OCI-LY3 (cell line): ENCODE data around the gene RHNO1.

Experiments used
- H2AFZ ChIP-seq: fragments of 200-600, 300-600 bp; shearing (Covaris generic); 2 replicates; pipeline ENCODE4 v1.6.0; 2014; ENCODE audit warnings: antibody characterized with exemption, low read depth, low read length
- H3K27ac ChIP-seq: fragments of 200-600, 300-600 bp; sonication (generic); 2 replicates; pipeline ENCODE4 v1.5.1; 2014; ENCODE audit warnings: mild to moderate bottlenecking, low read length, moderate library complexity, mixed read lengths
- H3K27me3 ChIP-seq: fragments of 200-600, 300-600 bp; sonication (generic); 2 replicates; pipeline ENCODE4 v1.6.1; 2014; ENCODE audit warnings: low read depth, low read length, mixed read lengths
- H3K36me3 ChIP-seq: fragments of 200-600, 300-600 bp; sonication (generic); replicated peaks from 2 replicates; pipeline ENCODE3; 2014; ENCODE audit warnings: low read depth, low read length, mixed read lengths
- H3K4me1 ChIP-seq: fragments of 300-600, 200-600 bp; sonication (generic); 2 replicates; pipeline ENCODE4 v1.6.1; 2014; ENCODE audit warnings: low read length, mixed read lengths
- H3K4me2 ChIP-seq: fragments of 200-600, 300-600 bp; sonication (generic); 2 replicates; pipeline ENCODE4 v1.6.1; 2014; ENCODE audit warnings: low read length, mixed read lengths
- H3K4me3 ChIP-seq: fragments of 300-600, 200-600 bp; sonication (generic); 2 replicates; pipeline ENCODE4 v1.5.1; 2014; ENCODE audit warnings: antibody characterized with exemption, mild to moderate bottlenecking, low read length, moderate library complexity
- H3K79me2 ChIP-seq: fragments of 300-600, 200-600 bp; shearing (Covaris generic); 2 replicates; pipeline ENCODE4 v1.6.1; 2014; ENCODE audit warnings: mild to moderate bottlenecking, low read length, mixed read lengths
- H3K9ac ChIP-seq: fragments of 300-600, 200-600 bp; shearing (Covaris generic); 2 replicates; pipeline ENCODE4 v1.6.0; 2014; ENCODE audit warnings: mild to moderate bottlenecking, low read length, moderate library complexity
- H3K9me3 ChIP-seq: fragments of 200-600, 300-600 bp; shearing (Covaris generic); 2 replicates; pipeline ENCODE4 v1.6.1; 2014; ENCODE audit warnings: low read length, mixed read lengths; ENCODE audit not compliant: insufficient read depth
- H4K20me1 ChIP-seq: fragments of 200-600, 300-600 bp; sonication (generic); 2 replicates; pipeline ENCODE4 v1.6.1; 2016; ENCODE audit warnings: low read length, mixed read lengths; ENCODE audit not compliant: insufficient read depth
- CTCF ChIP-seq: fragments of 200-600, 300-600 bp; sonication (generic); IDR thresholded peaks from 2 replicates; pipeline ENCODE4 v1.5.1; 2014; ENCODE audit warnings: antibody characterized with exemption, low read length, low read depth
- EZH2phosphoT487 ChIP-seq: fragments of 200-600 bp; shearing (Covaris generic); IDR thresholded peaks from 2 replicates; pipeline ENCODE4 v1.6.1; 2018; ENCODE audit warnings: antibody characterized with exemption, mixed run types, low read depth

RHNO1 gene

DNA sequence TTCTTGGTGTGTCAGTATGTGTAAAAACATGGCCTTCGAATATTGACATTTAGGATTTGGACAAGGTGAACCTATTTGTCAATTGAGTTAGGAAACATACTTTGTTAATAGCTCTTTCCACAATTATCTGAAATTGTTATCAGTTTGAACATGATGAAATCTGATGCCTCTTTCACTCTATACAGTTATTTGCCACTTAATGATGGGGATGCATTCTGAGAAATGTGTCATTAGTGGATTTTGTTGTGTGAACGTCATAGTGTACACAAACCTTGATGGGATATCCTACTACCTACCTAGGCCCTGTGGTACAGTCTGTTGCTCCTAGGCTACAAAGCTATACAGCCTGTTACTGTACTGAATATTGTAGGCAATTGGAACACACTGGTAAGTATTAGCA lies 18.5 kb downstream of the RHNO1 start:
- TF ChIP-seq EZH2phosphoT487, result no peak
- no peak for TF ChIP-seq CTCF
- H3K27ac ChIP-seq, result no peak overlapping the region

GRCh38 chr12:2897418-2897817 lies 20.4 kb downstream of the RHNO1 start:
- H3K27ac ChIP-seq, result no peak overlapping the region
- peaks cover 8% of the 10 kb centered on the region; the same call in 1 of the 2 replicates for H3K79me2 ChIP-seq
- H3K9me3 ChIP-seq, result no peaks in the 10 kb centered on the region
- no peak overlapping the region for H2AFZ ChIP-seq
- no peak overlapping the region for H3K4me2 ChIP-seq
- H3K36me3 ChIP-seq, result no peaks in the 10 kb centered on the region
- H3K4me1 ChIP-seq, result no peaks in the 10 kb centered on the region
- H3K27me3 ChIP-seq, result no peaks in the 10 kb centered on the region
- H4K20me1 ChIP-seq, result no peaks in the 10 kb centered on the region
- TF ChIP-seq EZH2phosphoT487, result no peak
- no peak for TF ChIP-seq CTCF
- no peak overlapping the region for H3K9ac ChIP-seq
- H3K4me3 ChIP-seq, result no peak overlapping the region

More for the DNA sequence above, 18.5 kb downstream of the RHNO1 start:
- Histone ChIP-seq H3K4me1 (peaks cover 4% of the 10 kb centered on the region; the same call in 1 of the 2 replicates), H4K20me1 (no peaks in the 10 kb centered on the region), H2AFZ (no peak overlapping the region), H3K4me3 (no peak overlapping the region), H3K9me3 (no peaks in the 10 kb centered on the region), H3K9ac (no peak overlapping the region), H3K27me3 (no peaks in the 10 kb centered on the region), H3K79me2 (peaks cover 20% of the 10 kb centered on the region), H3K36me3 (no peaks in the 10 kb centered on the region), H3K4me2 (no peak overlapping the region)

DNA sequence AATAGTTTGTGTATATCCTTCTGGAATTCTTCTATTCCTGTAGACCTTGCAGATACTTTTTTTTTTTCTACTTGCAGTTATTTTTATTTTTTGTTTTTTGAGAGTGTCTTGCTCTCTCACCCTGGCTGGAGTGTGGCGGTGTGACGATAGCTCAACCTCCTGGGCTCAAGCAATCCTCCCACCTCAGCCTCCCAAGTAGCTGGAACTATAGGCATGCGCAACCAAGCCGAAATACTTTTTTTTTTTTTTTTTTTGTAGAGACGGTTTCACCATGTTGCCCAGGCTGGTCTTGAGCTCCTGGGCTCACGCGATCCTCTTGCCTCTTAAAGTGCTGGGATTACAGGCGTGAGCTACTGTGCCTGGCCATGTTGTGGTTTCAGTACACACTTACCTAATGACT lies 23.6 kb downstream of the RHNO1 start:
- Histone ChIP-seq H3K79me2 (peaks cover 9% of the 10 kb centered on the region; the same call in 1 of the 2 replicates), H3K9me3 (no peaks in the 10 kb centered on the region), H2AFZ (no peak overlapping the region), H3K36me3 (no peaks in the 10 kb centered on the region), H3K4me3 (no peak overlapping the region), H4K20me1 (no peaks in the 10 kb centered on the region), H3K27me3 (no peaks in the 10 kb centered on the region), H3K27ac (no peak overlapping the region), H3K4me1 (no peaks in the 10 kb centered on the region), H3K9ac (no peak overlapping the region), H3K4me2 (no peak overlapping the region)
- TF ChIP-seq CTCF (no peak), EZH2phosphoT487 (no peak)

DNA sequence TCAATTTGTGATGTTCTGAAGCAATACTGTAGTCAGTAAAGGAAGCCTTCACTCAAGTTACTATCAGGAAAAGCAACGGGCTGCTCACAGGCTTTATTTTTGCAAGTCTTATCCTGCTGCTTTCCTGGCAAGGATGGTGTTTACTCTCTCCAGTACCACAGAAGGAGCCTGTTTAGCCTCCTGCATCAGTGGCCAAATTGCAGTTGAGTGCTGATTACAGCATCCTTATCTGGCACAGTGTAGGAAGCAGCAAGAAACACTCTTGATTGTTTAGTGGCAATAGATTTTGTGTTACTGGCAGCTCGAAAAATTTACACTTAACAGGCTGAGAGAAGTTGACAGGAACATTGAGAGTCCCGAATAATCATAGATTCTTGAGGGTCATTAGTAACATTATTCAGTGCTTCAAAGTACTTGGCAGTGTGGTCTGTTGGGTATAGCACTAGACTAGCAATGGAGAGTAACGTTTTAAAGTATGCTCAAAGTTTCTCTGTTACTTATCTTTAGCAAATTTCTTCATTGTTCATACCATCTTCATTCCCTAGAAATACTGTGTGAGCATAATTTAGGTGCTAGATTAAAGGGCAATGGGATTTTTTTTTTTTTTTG lies 25.4 kb downstream of the RHNO1 start:
- TF ChIP-seq EZH2phosphoT487 (no peak), CTCF (no peak)
- H3K9me3 ChIP-seq, result no peaks in the 10 kb centered on the region
- no peak overlapping the region for H3K4me3 ChIP-seq
- H4K20me1 ChIP-seq, result no peaks in the 10 kb centered on the region
- H3K27ac ChIP-seq, result no peak overlapping the region
- H3K4me1 ChIP-seq, result no peaks in the 10 kb centered on the region
- no peaks in the 10 kb centered on the region for H3K27me3 ChIP-seq
- H3K9ac ChIP-seq, result no peak overlapping the region
- no peak overlapping the region for H3K4me2 ChIP-seq
- peaks cover 4% of the 10 kb centered on the region; the same call in 1 of the 2 replicates for H3K79me2 ChIP-seq
- H2AFZ ChIP-seq, result no peak overlapping the region
- no peaks in the 10 kb centered on the region for H3K36me3 ChIP-seq
